ENCODE data around the gene TRIM66. TPM values are rescaled to one million over a fixed set of nuclear protein-coding genes. Genes with fewer than 3 reads are reported as not detected.

Gene TRIM66
- total and polyA plus RNA-seq, 2 donors (not counting 1 experiment from before 2014, with no cell fraction given): 3.9 to 13.7 TPM

GRCh38 chr11:8597182-8597581 is 85.3 kb downstream of the TRIM66 start:
- Histone ChIP-seq H2AFZ (ENCODE audit: low read length) (no peak overlapping the region), H4K20me1 (ENCODE audit: control insufficient read depth, extremely low read depth, insufficient read depth, low read length) (no peaks in the 10 kb centered on the region), H3K27ac (ENCODE audit: insufficient read depth, low read length) (no peak overlapping the region), H3K79me2 (ENCODE audit: control insufficient read depth, insufficient read depth, low read length) (no peaks in the 10 kb centered on the region), H3K4me2 (ENCODE audit: extremely low read depth, insufficient read depth, low read length) (no peak overlapping the region), H3K27me3 (ENCODE audit: control insufficient read depth, insufficient read depth, low read length) (no peaks in the 10 kb centered on the region), H3K9me3 (ENCODE audit: control insufficient read depth, insufficient read depth, low read depth, low read length) (no peaks in the 10 kb centered on the region), H3K9ac (ENCODE audit: insufficient read depth, low read length) (no peak overlapping the region), H3K4me3 (replicated peaks in 1 of 4; ENCODE audit: control extremely low read depth in 1 of 4, insufficient read depth in 1 of 4, low read depth in 3 of 4, low read length in 4 of 4) (no peak overlapping the region), H3K4me1 (ENCODE audit: control insufficient read depth, extremely low read depth, insufficient read depth, low read length) (no peaks in the 10 kb centered on the region), H3K36me3 (ENCODE audit: control insufficient read depth, insufficient read depth, low read length) (no peaks in the 10 kb centered on the region)
- TF ChIP-seq CTCF (conservative IDR thresholded peaks at IDR 0.05 in 1 of 2, IDR thresholded peaks at IDR 0.05 in 1 of 2; ENCODE audit: low read depth in 1 of 2, low read length in 2 of 2): no peak
- TF ChIP-seq EZH2 (IDR thresholded peaks at IDR 0.05; ENCODE audit: low read length, missing control alignments): no peak
- DNase-seq (ENCODE audit: low read depth in 2 of 2): peak; percentile 79 to 85

- Histone ChIP-seq H2AFZ (ENCODE audit: low read length) (no peak overlapping the region), H4K20me1 (ENCODE audit: control insufficient read depth, extremely low read depth, insufficient read depth, low read length) (no peaks in the 10 kb centered on the region), H3K27me3 (ENCODE audit: control insufficient read depth, insufficient read depth, low read length) (no peaks in the 10 kb centered on the region), H3K9me3 (ENCODE audit: control insufficient read depth, insufficient read depth, low read depth, low read length) (no peaks in the 10 kb centered on the region), H3K9ac (ENCODE audit: insufficient read depth, low read length) (no peak overlapping the region), H3K4me1 (ENCODE audit: control insufficient read depth, extremely low read depth, insufficient read depth, low read length) (no peaks in the 10 kb centered on the region), H3K27ac (ENCODE audit: insufficient read depth, low read length) (no peak overlapping the region), H3K4me2 (ENCODE audit: extremely low read depth, insufficient read depth, low read length) (no peak overlapping the region), H3K4me3 (replicated peaks in 1 of 4; ENCODE audit: control extremely low read depth in 1 of 4, insufficient read depth in 1 of 4, low read depth in 3 of 4, low read length in 4 of 4) (no peak overlapping the region), H3K79me2 (ENCODE audit: control insufficient read depth, insufficient read depth, low read length) (no peaks in the 10 kb centered on the region), H3K36me3 (ENCODE audit: control insufficient read depth, insufficient read depth, low read length) (no peaks in the 10 kb centered on the region)
- TF ChIP-seq CTCF (conservative IDR thresholded peaks at IDR 0.05 in 1 of 2, IDR thresholded peaks at IDR 0.05 in 1 of 2; ENCODE audit: low read depth in 1 of 2, low read length in 2 of 2): no peak
- TF ChIP-seq EZH2 (IDR thresholded peaks at IDR 0.05; ENCODE audit: low read length, missing control alignments): no peak
- peak in 1 of 2 donors; percentile 31 for DNase-seq (ENCODE audit: low read depth in 2 of 2)
Measured at GRCh38 chr11:8596504-8597046, 85.9 kb downstream of the TRIM66 start.

- Histone ChIP-seq H3K27me3 (ENCODE audit: control insufficient read depth, insufficient read depth, low read length) (no peaks in the 10 kb centered on the region), H3K36me3 (ENCODE audit: control insufficient read depth, insufficient read depth, low read length) (no peaks in the 10 kb centered on the region), H3K4me3 (replicated peaks in 1 of 4; ENCODE audit: control extremely low read depth in 1 of 4, insufficient read depth in 1 of 4, low read depth in 3 of 4, low read length in 4 of 4) (peak within 1 kb of the TSS; percentile 51 to 78 (median 57)), H3K9ac (ENCODE audit: insufficient read depth, low read length) (peak within 1 kb of the TSS; percentile 38), H3K79me2 (ENCODE audit: control insufficient read depth, insufficient read depth, low read length) (no peaks in the 10 kb centered on the region), H3K9me3 (ENCODE audit: control insufficient read depth, insufficient read depth, low read depth, low read length) (no peaks in the 10 kb centered on the region), H2AFZ (ENCODE audit: low read length) (peak within 1 kb of the TSS; percentile 77), H3K27ac (ENCODE audit: insufficient read depth, low read length) (no peak within 1 kb of the TSS), H3K4me1 (ENCODE audit: control insufficient read depth, extremely low read depth, insufficient read depth, low read length) (no peaks in the 10 kb centered on the region), H3K4me2 (ENCODE audit: extremely low read depth, insufficient read depth, low read length) (peak within 1 kb of the TSS; percentile 84), H4K20me1 (ENCODE audit: control insufficient read depth, extremely low read depth, insufficient read depth, low read length) (no peaks in the 10 kb centered on the region)
- TF ChIP-seq EZH2 (IDR thresholded peaks at IDR 0.05; ENCODE audit: low read length, missing control alignments): peak; percentile 26
- no peak for TF ChIP-seq CTCF (conservative IDR thresholded peaks at IDR 0.05 in 1 of 2, IDR thresholded peaks at IDR 0.05 in 1 of 2; ENCODE audit: low read depth in 1 of 2, low read length in 2 of 2)
- peak; percentile 40 to 53 for DNase-seq (ENCODE audit: low read depth in 2 of 2)
Measured at GRCh38 chr11:8593935-8594909, 88.2 kb downstream of the TRIM66 start, which contains the start of gene STK33. Gene STK33, minus strand, starts transcription at chr11:8594228. Its CDS starts 119,323 bp downstream, at chr11:8474905.

All from fibroblast of lung (primary cell).